Neural cell (in vitro differentiated cells): ENCODE measurements around the gene OLFML2B. TPM values are rescaled to one million over a fixed set of nuclear protein-coding genes. Genes with fewer than 3 reads are reported as not detected.

Experiments used
- H2AFZ ChIP-seq: fragments of 200-600, 300-800 bp; sonication (generic), shearing (Covaris generic); 2 replicates; pipeline ENCODE4 v1.6.0; 2014; ENCODE audit warnings: low read depth, mild to moderate bottlenecking, antibody characterized with exemption, low read length, moderate library complexity
- H3F3A ChIP-seq: fragments of 200-600 bp; shearing (Covaris generic); 2 replicates; pipeline ENCODE4 v1.6.1; 2016; ENCODE audit warnings: mild to moderate bottlenecking, moderate library complexity, mixed read lengths, antibody characterized with exemption, low read length; ENCODE audit not compliant: insufficient read depth, poor library complexity, severe bottlenecking
- H3K27ac ChIP-seq: fragments of 200-600, 300-800 bp; sonication (generic), shearing (Covaris generic); 2 replicates; pipeline ENCODE4 v1.5.1; 2014; ENCODE audit warnings: mild to moderate bottlenecking, low read length, moderate library complexity
- H3K27me3 ChIP-seq: fragments of 300-800, 200-600 bp; sonication (generic), shearing (Covaris generic); 2 replicates; pipeline ENCODE4 v1.6.0; 2014; ENCODE audit warnings: mild to moderate bottlenecking, low read depth, low read length, moderate library complexity; ENCODE audit not compliant: insufficient read depth
- H3K36me3 ChIP-seq: fragments of 300-800, 200-600 bp; sonication (generic), shearing (Covaris generic); 2 replicates; pipeline ENCODE4 v1.5.1; 2014; ENCODE audit warnings: mild to moderate bottlenecking, antibody characterized with exemption, low read length, moderate library complexity; ENCODE audit not compliant: insufficient read depth
- H3K4me2 ChIP-seq: fragments of 300-800, 200-600 bp; sonication (generic), shearing (Covaris generic); 2 replicates; pipeline ENCODE4 v1.6.0; 2014; ENCODE audit warnings: mild to moderate bottlenecking, low read length
- H3K4me3 ChIP-seq: fragments of 300-800, 200-600 bp; sonication (generic), shearing (Covaris generic); 2 replicates; pipeline ENCODE4 v1.5.1; 2014; ENCODE audit warnings: mild to moderate bottlenecking, low read length, moderate library complexity
- H3K79me2 ChIP-seq: fragments of 200-600 bp; shearing (Covaris generic); replicated peaks from 2 replicates; pipeline ENCODE4 v1.6.0; 2014; ENCODE audit warnings: mild to moderate bottlenecking, low read length, moderate library complexity; ENCODE audit not compliant: insufficient read depth
- H3K9ac ChIP-seq: fragments of 300-800, 200-600 bp; sonication (generic), shearing (Covaris generic); 2 replicates; pipeline ENCODE4 v1.6.1; 2016; ENCODE audit warnings: mild to moderate bottlenecking, low read length, mixed read lengths
- H3K9me2 ChIP-seq: fragments of 200-600 bp; shearing (Covaris generic); 2 replicates; pipeline ENCODE4 v1.6.1; 2016; ENCODE audit warnings: mild to moderate bottlenecking, low read length, mixed read lengths; ENCODE audit not compliant: insufficient read depth
- H3K9me3 ChIP-seq: fragments of 200-600, 300-800 bp; sonication (generic), shearing (Covaris generic); 2 replicates; pipeline ENCODE4 v1.6.1; 2016; ENCODE audit warnings: mild to moderate bottlenecking, mixed run types, low read length, moderate library complexity, mixed read lengths
- H4K20me1 ChIP-seq: fragments of 200-600 bp; shearing (Covaris generic); 2 replicates; pipeline ENCODE4 v1.6.1; 2016; ENCODE audit warnings: mild to moderate bottlenecking, mixed run types; ENCODE audit not compliant: insufficient read depth
- CTCF ChIP-seq: fragments of 450-650 bp; IDR thresholded peaks from 2 replicates; pipeline ENCODE4 v1.5.1; 2014; ENCODE audit warnings: antibody characterized with exemption, mild to moderate bottlenecking, moderate library complexity; ENCODE audit not compliant: poor library complexity, severe bottlenecking
- EP300 ChIP-seq: fragments of 450-650 bp; conservative IDR thresholded peaks from 2 replicates; pipeline ENCODE4 v1.6.1; 2014; ENCODE audit warnings: antibody characterized with exemption, mild to moderate bottlenecking, moderate library complexity; ENCODE audit not compliant: poor library complexity, severe bottlenecking
- EZH2 ChIP-seq: fragments of 200-600, 300-800 bp; shearing (Covaris generic), sonication (generic); IDR thresholded peaks from 2 replicates; pipeline ENCODE4 v1.6.1; 2014; ENCODE audit warnings: antibody characterized with exemption, low read length, borderline replicate concordance, mild to moderate bottlenecking; ENCODE audit not compliant: insufficient read depth, poor library complexity, severe bottlenecking
- MXI1 ChIP-seq: fragments of 450-650 bp; conservative IDR thresholded peaks from 2 replicates; pipeline ENCODE4 v1.6.1; 2014; ENCODE audit warnings: antibody characterized with exemption, mild to moderate bottlenecking; ENCODE audit not compliant: poor library complexity, severe bottlenecking
- POLR2AphosphoS5 ChIP-seq: IDR thresholded peaks from 2 replicates; pipeline ENCODE4 v1.6.1; 2012
- RAD21 ChIP-seq: fragments of 450-650 bp; conservative IDR thresholded peaks from 2 replicates; pipeline ENCODE4 v1.6.1; 2014; ENCODE audit warnings: antibody characterized with exemption, mild to moderate bottlenecking, moderate library complexity
- REST ChIP-seq: IDR thresholded peaks from 2 replicates; pipeline ENCODE4 v1.6.1; 2012; ENCODE audit warnings: borderline replicate concordance
- SMC3 ChIP-seq: fragments of 450-650 bp; conservative IDR thresholded peaks from 2 replicates; pipeline ENCODE4 v1.6.1; 2014; ENCODE audit warnings: antibody characterized with exemption, mild to moderate bottlenecking, moderate library complexity; ENCODE audit not compliant: poor library complexity
- TAF1 ChIP-seq: IDR thresholded peaks from 2 replicates; pipeline ENCODE4 v1.6.1; 2012; ENCODE audit warnings: low read depth
- polyA plus RNA-seq: library from polyadenylated mRNA; depleted of rRNA; stranded (reverse); fragments of >200 nt; gene quantifications from 2 replicates; pipeline ENCODE4 v1.2.3, GENCODE V29; 2014

Gene OLFML2B
- polyA plus RNA-seq, 1 donor from 2014 or later: 0.78 TPM

GRCh38 chr1:161985301-161985822 lies 38.3 kb downstream of the OLFML2B start:
- H2AFZ ChIP-seq: no peak overlapping the region
- no peak overlapping the region for H3K4me2 ChIP-seq
- H3K27ac ChIP-seq: no peak overlapping the region
- H3K4me3 ChIP-seq: no peak overlapping the region
- H3K9ac ChIP-seq: no peak overlapping the region
- no peaks in the 10 kb centered on the region for H3K79me2 ChIP-seq
- no peaks in the 10 kb centered on the region for H3F3A ChIP-seq
- H3K27me3 ChIP-seq: no peaks in the 10 kb centered on the region
- no peak for TF ChIP-seq RAD21
- TF ChIP-seq MXI1: no peak
- no peak for TF ChIP-seq POLR2AphosphoS5
- TF ChIP-seq EP300: no peak
- no peak for TF ChIP-seq CTCF
- TF ChIP-seq REST: no peak
- TF ChIP-seq EZH2: no peak
- no peak for TF ChIP-seq SMC3
- no peak for TF ChIP-seq TAF1
- no peaks in the 10 kb centered on the region for H3K36me3 ChIP-seq
- H3K9me3 ChIP-seq: peaks cover 4% of the 10 kb centered on the region
- no peaks in the 10 kb centered on the region for H4K20me1 ChIP-seq
- H3K9me2 ChIP-seq: no peaks in the 10 kb centered on the region

GRCh38 chr1:161983725-161984124 lies 39.9 kb downstream of the OLFML2B start:
- no peak overlapping the region for H3K27ac ChIP-seq
- no peaks in the 10 kb centered on the region for H3K79me2 ChIP-seq
- H3K9me3 ChIP-seq: peaks cover 4% of the 10 kb centered on the region
- no peaks in the 10 kb centered on the region for H3K36me3 ChIP-seq
- no peak overlapping the region for H2AFZ ChIP-seq
- no peak overlapping the region for H3K4me3 ChIP-seq
- H3K9me2 ChIP-seq: no peaks in the 10 kb centered on the region
- no peaks in the 10 kb centered on the region for H4K20me1 ChIP-seq
- H3F3A ChIP-seq: no peaks in the 10 kb centered on the region
- no peak overlapping the region for H3K9ac ChIP-seq
- TF ChIP-seq CTCF (no peak), SMC3 (no peak), MXI1 (no peak), REST (no peak), EZH2 (no peak), RAD21 (no peak), TAF1 (no peak), EP300 (no peak)
- no peak overlapping the region for H3K4me2 ChIP-seq
- no peaks in the 10 kb centered on the region for H3K27me3 ChIP-seq
